Measurements from ENCODE around the gene ESYT1.

The ESYT1 gene

DNA sequence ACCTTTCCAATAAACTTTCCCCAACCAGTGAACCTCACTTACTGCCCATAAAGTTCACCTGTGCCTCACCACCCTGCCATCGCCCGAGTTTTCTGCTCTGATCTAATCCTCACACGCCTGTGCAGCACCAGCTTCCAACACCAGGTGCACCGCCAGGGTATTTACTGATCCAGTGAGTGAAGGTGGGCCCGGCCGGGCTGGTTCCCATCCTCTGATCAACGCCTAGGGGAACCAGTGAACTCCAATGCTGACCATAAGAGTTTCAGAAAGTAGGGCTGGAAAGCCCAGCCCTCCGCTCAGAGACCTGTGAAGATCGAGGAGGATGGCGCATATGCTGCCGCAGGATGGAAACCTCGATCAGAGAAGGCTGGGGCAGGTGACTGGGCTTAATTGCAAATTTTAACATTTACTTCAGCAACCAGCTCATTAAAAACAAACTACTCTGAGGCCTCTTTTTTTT, 23.6 kb downstream of the ESYT1 start:
- peaks cover 1% of the 10 kb centered on the region for H3K4me1 ChIP-seq (ENCODE audit: control insufficient read depth, insufficient read depth, low read length)
- peak overlapping the region; percentile 74 for H3K27ac ChIP-seq (ENCODE audit: extremely low read depth, low read depth, low read length)
- H3K4me3 ChIP-seq (ENCODE audit: low read depth, low read length): peak overlapping the region; percentile 46
- ChIA-PET POLR2A (interaction anchor here (0.8 to 1.8 kb wide), 4 partner anchors 10 to 70 kb away, joined by 3 to 18 read pairs (median 4); partner anchors contain the start of genes ESYT1, RNF41 and ZC3H10), CTCF (interaction anchor here (0.6 to 1.0 kb wide), 4 partner anchors 12 to 43 kb away, joined by 3 to 6 read pairs (median 3); no protein-coding TSS in a partner anchor)
- no peaks in the 10 kb centered on the region for H3K9me3 ChIP-seq (ENCODE audit: control insufficient read depth, insufficient read depth, low read depth, low read length)
- peaks cover 4 to 21% of the 10 kb centered on the region in 2 experiments for H3K36me3 ChIP-seq (ENCODE audit: control insufficient read depth in 2 of 2, insufficient read depth in 1 of 2, low read length in 2 of 2)
- no peak for TF ChIP-seq ZNF571 (tag by site-specific recombination; IDR thresholded peaks at IDR 0.05)
- TF ChIP-seq, protein P1, sequence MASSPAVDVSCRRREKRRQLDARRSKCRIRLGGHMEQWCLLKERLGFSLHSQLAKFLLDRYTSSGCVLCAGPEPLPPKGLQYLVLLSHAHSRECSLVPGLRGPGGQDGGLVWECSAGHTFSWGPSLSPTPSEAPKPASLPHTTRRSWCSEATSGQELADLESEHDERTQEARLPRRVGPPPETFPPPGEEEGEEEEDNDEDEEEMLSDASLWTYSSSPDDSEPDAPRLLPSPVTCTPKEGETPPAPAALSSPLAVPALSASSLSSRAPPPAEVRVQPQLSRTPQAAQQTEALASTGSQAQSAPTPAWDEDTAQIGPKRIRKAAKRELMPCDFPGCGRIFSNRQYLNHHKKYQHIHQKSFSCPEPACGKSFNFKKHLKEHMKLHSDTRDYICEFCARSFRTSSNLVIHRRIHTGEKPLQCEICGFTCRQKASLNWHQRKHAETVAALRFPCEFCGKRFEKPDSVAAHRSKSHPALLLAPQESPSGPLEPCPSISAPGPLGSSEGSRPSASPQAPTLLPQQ (tag by site-specific recombination; IDR thresholded peaks at IDR 0.05): peak; percentile 95
- 0 out of 2 replicates have a peak, but pooled peaks have one; percentile 14 for TF ChIP-seq ZBTB20 (tag by site-specific recombination; IDR thresholded peaks at IDR 0.05)
- no peak for TF ChIP-seq ZNF174 (tag by site-specific recombination; IDR thresholded peaks at IDR 0.05)
- TF ChIP-seq, protein P2, sequence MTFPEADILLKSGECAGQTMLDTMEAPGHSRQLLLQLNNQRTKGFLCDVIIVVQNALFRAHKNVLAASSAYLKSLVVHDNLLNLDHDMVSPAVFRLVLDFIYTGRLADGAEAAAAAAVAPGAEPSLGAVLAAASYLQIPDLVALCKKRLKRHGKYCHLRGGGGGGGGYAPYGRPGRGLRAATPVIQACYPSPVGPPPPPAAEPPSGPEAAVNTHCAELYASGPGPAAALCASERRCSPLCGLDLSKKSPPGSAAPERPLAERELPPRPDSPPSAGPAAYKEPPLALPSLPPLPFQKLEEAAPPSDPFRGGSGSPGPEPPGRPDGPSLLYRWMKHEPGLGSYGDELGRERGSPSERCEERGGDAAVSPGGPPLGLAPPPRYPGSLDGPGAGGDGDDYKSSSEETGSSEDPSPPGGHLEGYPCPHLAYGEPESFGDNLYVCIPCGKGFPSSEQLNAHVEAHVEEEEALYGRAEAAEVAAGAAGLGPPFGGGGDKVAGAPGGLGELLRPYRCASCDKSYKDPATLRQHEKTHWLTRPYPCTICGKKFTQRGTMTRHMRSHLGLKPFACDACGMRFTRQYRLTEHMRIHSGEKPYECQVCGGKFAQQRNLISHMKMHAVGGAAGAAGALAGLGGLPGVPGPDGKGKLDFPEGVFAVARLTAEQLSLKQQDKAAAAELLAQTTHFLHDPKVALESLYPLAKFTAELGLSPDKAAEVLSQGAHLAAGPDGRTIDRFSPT (tag by site-specific recombination; IDR thresholded peaks at IDR 0.05): peak; percentile 20; the same call in 1 of the 2 replicates
- peak; percentile 63; the same call in 1 of the 2 replicates for TF ChIP-seq ZNF10 (tag by site-specific recombination; IDR thresholded peaks at IDR 0.05)
- no peak for TF ChIP-seq ZNF423 (tag by site-specific recombination; IDR thresholded peaks at IDR 0.05)
- TF ChIP-seq ZBTB8A (tag by site-specific recombination; IDR thresholded peaks at IDR 0.05): no peak
- TF ChIP-seq ZNF274 (IDR thresholded peaks at IDR 0.05; ENCODE audit: low read length): no peak
- no peak for TF ChIP-seq ZNF274 (tag by site-specific recombination; IDR thresholded peaks at IDR 0.05; ENCODE audit: borderline replicate concordance)
- 0 out of 2 replicates have a peak, but pooled peaks have one; percentile 2 for TF ChIP-seq ZNF654 (tag by site-specific recombination; IDR thresholded peaks at IDR 0.05; ENCODE audit: low read depth)
- TF ChIP-seq PRDM1 (tag by site-specific recombination; IDR thresholded peaks at IDR 0.05): peak; percentile 95
- TF ChIP-seq ZNF600 (tag by site-specific recombination; IDR thresholded peaks at IDR 0.05): peak; percentile 62
- no peak for TF ChIP-seq ZSCAN16 (tag by site-specific recombination; IDR thresholded peaks at IDR 0.05)
- TF ChIP-seq ZFP69B (tag by site-specific recombination; IDR thresholded peaks at IDR 0.05): peak; percentile 92
- TF ChIP-seq, protein P3, sequence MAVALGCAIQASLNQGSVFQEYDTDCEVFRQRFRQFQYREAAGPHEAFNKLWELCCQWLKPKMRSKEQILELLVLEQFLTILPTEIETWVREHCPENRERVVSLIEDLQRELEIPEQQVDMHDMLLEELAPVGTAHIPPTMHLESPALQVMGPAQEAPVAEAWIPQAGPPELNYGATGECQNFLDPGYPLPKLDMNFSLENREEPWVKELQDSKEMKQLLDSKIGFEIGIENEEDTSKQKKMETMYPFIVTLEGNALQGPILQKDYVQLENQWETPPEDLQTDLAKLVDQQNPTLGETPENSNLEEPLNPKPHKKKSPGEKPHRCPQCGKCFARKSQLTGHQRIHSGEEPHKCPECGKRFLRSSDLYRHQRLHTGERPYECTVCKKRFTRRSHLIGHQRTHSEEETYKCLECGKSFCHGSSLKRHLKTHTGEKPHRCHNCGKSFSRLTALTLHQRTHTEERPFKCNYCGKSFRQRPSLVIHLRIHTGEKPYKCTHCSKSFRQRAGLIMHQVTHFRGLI (tag by site-specific recombination; IDR thresholded peaks at IDR 0.05): no peak
- no peak for TF ChIP-seq ZNF366 (tag by site-specific recombination; conservative IDR thresholded peaks at IDR 0.05)
- TF ChIP-seq ZNF776 (tag by site-specific recombination; IDR thresholded peaks at IDR 0.05; ENCODE audit: borderline replicate concordance): no peak

DNA sequence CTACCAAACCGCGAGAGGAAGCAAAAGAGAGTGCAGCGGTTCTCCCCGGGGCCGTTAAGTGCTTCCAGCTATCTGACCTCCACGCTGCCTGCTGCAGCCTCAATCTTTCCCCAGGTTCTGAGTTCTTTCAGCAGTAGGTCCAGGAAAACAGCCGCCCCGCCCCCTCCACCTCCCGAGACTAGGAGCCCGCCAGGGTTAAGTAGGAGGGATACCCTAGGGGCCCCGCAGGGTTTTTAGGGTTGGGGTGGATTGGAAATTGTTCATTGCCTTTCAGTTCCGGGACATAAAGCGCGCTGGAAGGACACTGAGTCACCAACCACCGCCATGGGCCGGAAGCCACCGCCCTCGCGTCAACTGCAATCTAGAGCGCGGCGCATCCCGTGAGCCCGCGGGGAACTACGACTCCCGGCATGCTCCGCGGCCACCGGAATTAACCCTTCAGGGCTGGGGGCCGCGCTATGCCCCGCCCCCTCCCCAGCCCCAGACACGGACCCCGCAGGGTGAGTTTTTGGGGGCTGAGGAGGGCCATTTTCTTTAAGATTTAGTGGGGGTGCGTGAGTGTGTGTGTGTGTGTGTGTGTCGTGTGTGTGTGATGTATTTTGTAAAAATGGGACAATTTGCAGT, 24.2 kb downstream of the ESYT1 start, which contains the start of gene MYL6B:
Gene MYL6B (plus strand): TSS at position 456 of the 624 bp plus-strand sequence. CDS start 1,332 bp downstream, outside the sequence.
- no peaks in the 10 kb centered on the region; the same call in 1 of the 2 replicates for H3K4me1 ChIP-seq (ENCODE audit: control insufficient read depth, insufficient read depth, low read length)
- peak within 1 kb of the TSS; percentile 74 for H3K27ac ChIP-seq (ENCODE audit: extremely low read depth, low read depth, low read length)
- ChIA-PET CTCF (interaction anchor here (0.6 to 1.0 kb wide), 4 partner anchors 11 to 42 kb away, joined by 3 to 6 read pairs (median 3); no protein-coding TSS in a partner anchor), POLR2A (interaction anchor here (0.5 to 1.8 kb wide), 5 partner anchors 9 to 102 kb away, joined by 3 to 18 read pairs (median 3); partner anchors contain the start of genes ESYT1, RNF41 and ZC3H10)
- H3K36me3 ChIP-seq (ENCODE audit: control insufficient read depth in 2 of 2, insufficient read depth in 1 of 2, low read length in 2 of 2): peaks cover 4 to 21% of the 10 kb centered on the region in 2 experiments
- peak within 1 kb of the TSS; percentile 46 for H3K4me3 ChIP-seq (ENCODE audit: low read depth, low read length)
- no peaks in the 10 kb centered on the region for H3K9me3 ChIP-seq (ENCODE audit: control insufficient read depth, insufficient read depth, low read depth, low read length)
- no peak for TF ChIP-seq ZNF274 (IDR thresholded peaks at IDR 0.05; ENCODE audit: low read length)
- no peak for TF ChIP-seq ZNF274 (tag by site-specific recombination; IDR thresholded peaks at IDR 0.05; ENCODE audit: borderline replicate concordance)
- TF ChIP-seq PRDM1 (tag by site-specific recombination; IDR thresholded peaks at IDR 0.05): no peak
- no peak for TF ChIP-seq OVOL3 (tag by site-specific recombination; IDR thresholded peaks at IDR 0.05)
- no peak for TF ChIP-seq ZNF23 (tag by site-specific recombination; IDR thresholded peaks at IDR 0.05; ENCODE audit: borderline replicate concordance)
- no peak for TF ChIP-seq ZNF292 (tag by site-specific recombination; IDR thresholded peaks at IDR 0.05; ENCODE audit: borderline replicate concordance, low read depth)
- TF ChIP-seq KLF10 (tag by site-specific recombination; IDR thresholded peaks at IDR 0.05): peak; percentile 68
- no peak for TF ChIP-seq ZNF133 (tag by site-specific recombination; IDR thresholded peaks at IDR 0.05)
- no peak for TF ChIP-seq RBAK (tag by site-specific recombination; IDR thresholded peaks at IDR 0.05)
- no peak for TF ChIP-seq ZNF10 (tag by site-specific recombination; IDR thresholded peaks at IDR 0.05)
- no peak for TF ChIP-seq ZNF521 (tag by site-specific recombination; IDR thresholded peaks at IDR 0.05)
- peak; percentile 82 for TF ChIP-seq SP2 (tag by site-specific recombination; IDR thresholded peaks at IDR 0.05)
- TF ChIP-seq MEIS1 (CRISPR knock-in tag; IDR thresholded peaks at IDR 0.05; ENCODE audit: borderline replicate concordance): no peak
- TF ChIP-seq SP7 (tag by site-specific recombination; IDR thresholded peaks at IDR 0.05): peak; percentile 75; the same call in 1 of the 2 replicates
- TF ChIP-seq ZNF366 (tag by site-specific recombination; conservative IDR thresholded peaks at IDR 0.05): no peak
- no peak; the same call in 1 of the 2 replicates for TF ChIP-seq GFI1B (tag by site-specific recombination; IDR thresholded peaks at IDR 0.05)
- TF ChIP-seq ZNF76 (tag by site-specific recombination; IDR thresholded peaks at IDR 0.05; ENCODE audit: borderline replicate concordance, low read depth): peak; percentile 98
